NT2/D1 (cell line): Measurements from ENCODE around the gene HECTD3.

Experiments
- SUZ12 ChIP-seq: IDR thresholded peaks from 2 replicates; pipeline ENCODE4 v1.6.1; 2011; ENCODE audit not compliant: insufficient read length, insufficient read depth; ENCODE audit errors: extremely low read depth
- YY1 ChIP-seq: IDR thresholded peaks from 2 replicates; pipeline ENCODE4 v1.6.1; 2011; ENCODE audit not compliant: insufficient read length, insufficient read depth
- ZNF274 ChIP-seq: IDR thresholded peaks from 2 replicates; pipeline ENCODE4 v1.6.1; 2011; ENCODE audit warnings: mild to moderate bottlenecking, low read depth, low read length

GRCh38 chr1:44995467-44996238 is 15.5 kb downstream of the HECTD3 start:
- no peak for TF ChIP-seq ZNF274
- TF ChIP-seq SUZ12 = no peak
- TF ChIP-seq YY1 = no peak
